ACC112 (cell line): ENCODE data around the gene TWNK.

Source experiments
- H2AFZ ChIP-seq: fragments of 200-600 bp; sonication (generic); one replicate; pipeline ENCODE4 v1.6.0; 2017; ENCODE audit warnings: antibody characterized with exemption, low read length; ENCODE audit not compliant: unreplicated experiment
- H3K27ac ChIP-seq: fragments of 200-600 bp; sonication (generic); 2 replicates; pipeline ENCODE4 v1.5.1; 2014; ENCODE audit warnings: low read depth, mild to moderate bottlenecking, antibody characterized with exemption, low read length, moderate library complexity
- H3K27me3 ChIP-seq: fragments of 200-600 bp; sonication (generic); 2 replicates; pipeline ENCODE4 v1.6.1; 2014; ENCODE audit warnings: mild to moderate bottlenecking, antibody characterized with exemption, low read length, moderate library complexity, mixed read lengths; ENCODE audit not compliant: insufficient read depth
- H3K36me3 ChIP-seq: fragments of 200-600 bp; sonication (generic); 2 replicates; pipeline ENCODE4 v1.6.1; 2016; ENCODE audit warnings: mild to moderate bottlenecking, antibody characterized with exemption, low read length, moderate library complexity, mixed read lengths; ENCODE audit not compliant: insufficient read depth
- H3K4me1 ChIP-seq: fragments of 200-600 bp; sonication (generic); one replicate; pipeline ENCODE4 v1.6.1; 2016; ENCODE audit warnings: low read length, mixed read lengths; ENCODE audit not compliant: insufficient read depth, unreplicated experiment, control insufficient read depth
- H3K4me3 ChIP-seq: fragments of 200-600 bp; sonication (generic); 2 replicates; pipeline ENCODE4 v1.5.1; 2014; ENCODE audit warnings: mild to moderate bottlenecking, low read depth, low read length
- H3K79me2 ChIP-seq: fragments of 200-600 bp; sonication (generic); one replicate; pipeline ENCODE4 v1.6.0; 2016; ENCODE audit warnings: low read length; ENCODE audit not compliant: control insufficient read depth, unreplicated experiment, insufficient read depth

TWNK gene

DNA sequence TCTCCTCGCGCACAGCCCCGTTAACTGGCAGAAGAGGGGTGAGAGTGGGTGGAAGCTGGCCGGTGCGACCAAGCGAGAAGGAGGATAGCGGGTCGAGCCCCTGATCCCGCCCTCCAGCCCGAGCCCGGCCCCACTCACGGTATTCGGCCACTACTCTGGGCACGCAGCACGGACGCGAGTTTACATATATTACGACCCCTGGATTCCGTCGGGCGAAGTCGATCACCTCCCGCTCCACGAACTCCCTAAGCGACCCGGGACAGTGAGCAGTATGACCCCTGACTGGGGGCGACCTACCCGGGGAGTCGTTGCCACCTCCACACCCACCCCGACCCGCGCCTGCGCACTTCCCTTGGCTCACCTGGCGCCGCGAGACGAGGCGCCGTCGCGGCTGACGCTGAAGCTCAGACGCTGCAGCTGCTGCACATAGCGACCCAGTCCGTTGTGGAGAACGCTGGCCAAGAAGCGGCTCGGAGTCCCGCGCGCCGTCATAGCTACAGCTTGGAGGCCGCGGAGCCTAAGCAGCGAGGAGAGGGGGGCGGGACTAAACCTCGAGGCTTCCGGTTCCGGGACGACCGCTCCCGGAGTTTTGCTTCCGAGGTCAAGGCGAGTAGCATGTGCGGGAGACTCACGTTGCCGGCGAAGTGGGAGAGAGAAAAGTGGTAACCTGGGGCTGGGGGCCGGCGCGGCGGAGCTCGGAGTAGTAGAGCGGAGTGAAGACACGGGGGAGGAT lies at the start of gene TWNK, which contains the start of gene MRPL43:
TWNK (plus strand) TSS at position 592 of the 733 bp plus-strand sequence. CDS start 668 bp downstream, outside the sequence.
MRPL43 (minus strand) TSS at position 546 of the 733 bp plus-strand sequence; CDS start at position 492, 54 bp downstream.
- H3K27me3 ChIP-seq: no peaks in the 10 kb centered on the region
- peak within 1 kb of the TSS; percentile 92 for H3K4me3 ChIP-seq
- H3K79me2 ChIP-seq: peaks cover 41% of the 10 kb centered on the region
- H3K27ac ChIP-seq: peak within 1 kb of the TSS; percentile 20; the same call in 1 of the 2 replicates
- peaks cover 10% of the 10 kb centered on the region; the same call in 1 of the 2 replicates for H3K36me3 ChIP-seq
- peak within 1 kb of the TSS; percentile 77 for H2AFZ ChIP-seq
- peaks cover 19% of the 10 kb centered on the region for H3K4me1 ChIP-seq

DNA sequence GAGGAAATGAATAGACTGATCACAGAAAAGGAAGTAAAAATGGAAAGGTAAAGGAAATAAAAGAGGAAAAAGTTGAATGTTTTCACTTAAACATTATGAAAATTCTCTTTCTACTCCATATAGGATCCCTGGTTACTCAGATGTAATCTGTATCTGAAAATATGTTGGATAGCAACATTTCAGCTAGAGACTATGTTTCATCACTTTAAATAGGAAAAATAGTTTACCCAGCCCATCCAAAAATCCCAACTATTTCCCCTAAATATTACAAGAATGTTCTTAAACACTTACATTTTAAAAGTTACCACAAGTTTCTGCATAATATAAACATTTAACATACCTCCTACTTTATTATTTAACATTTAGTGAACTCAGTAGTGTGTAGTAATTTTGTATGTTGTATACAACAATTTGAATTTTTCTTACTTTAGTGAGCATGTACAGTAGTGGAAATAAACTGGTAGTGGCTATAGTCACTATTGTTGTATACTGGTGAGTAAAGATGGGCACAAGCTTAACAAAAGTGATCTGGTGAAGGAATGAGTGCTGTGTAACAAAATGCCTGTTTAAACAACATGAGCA lies 47.5 kb upstream of the TWNK start:
- Histone ChIP-seq H2AFZ (no peak overlapping the region), H3K4me3 (no peak overlapping the region), H3K27me3 (no peaks in the 10 kb centered on the region), H3K4me1 (no peaks in the 10 kb centered on the region), H3K36me3 (peaks cover 41% of the 10 kb centered on the region), H3K27ac (no peak overlapping the region), H3K79me2 (no peaks in the 10 kb centered on the region)

DNA sequence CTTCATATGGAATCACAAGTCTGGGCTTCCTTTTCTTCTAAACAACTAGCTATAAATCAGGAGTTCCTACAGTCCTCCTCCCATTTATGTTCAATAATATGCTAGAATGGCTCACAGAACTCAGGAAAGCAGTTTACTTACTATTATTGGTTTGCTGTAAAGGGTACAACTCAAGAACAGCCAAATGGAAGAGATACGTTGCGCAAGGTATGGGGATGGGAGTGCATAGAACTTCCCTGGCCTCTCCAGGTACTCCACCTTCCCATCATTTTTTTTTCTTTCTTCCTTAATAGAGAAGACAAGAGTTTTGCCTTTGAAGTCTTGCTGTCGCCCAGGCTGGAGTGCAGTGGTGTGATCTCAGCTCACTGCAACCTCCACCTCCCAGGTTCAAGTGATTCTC lies 45.1 kb upstream of the TWNK start:
- H2AFZ ChIP-seq: no peak overlapping the region
- H3K27ac ChIP-seq: no peak overlapping the region
- no peaks in the 10 kb centered on the region for H3K4me1 ChIP-seq
- H3K36me3 ChIP-seq: peaks cover 51% of the 10 kb centered on the region
- H3K79me2 ChIP-seq: no peaks in the 10 kb centered on the region
- no peak overlapping the region for H3K4me3 ChIP-seq
- H3K27me3 ChIP-seq: no peaks in the 10 kb centered on the region

DNA sequence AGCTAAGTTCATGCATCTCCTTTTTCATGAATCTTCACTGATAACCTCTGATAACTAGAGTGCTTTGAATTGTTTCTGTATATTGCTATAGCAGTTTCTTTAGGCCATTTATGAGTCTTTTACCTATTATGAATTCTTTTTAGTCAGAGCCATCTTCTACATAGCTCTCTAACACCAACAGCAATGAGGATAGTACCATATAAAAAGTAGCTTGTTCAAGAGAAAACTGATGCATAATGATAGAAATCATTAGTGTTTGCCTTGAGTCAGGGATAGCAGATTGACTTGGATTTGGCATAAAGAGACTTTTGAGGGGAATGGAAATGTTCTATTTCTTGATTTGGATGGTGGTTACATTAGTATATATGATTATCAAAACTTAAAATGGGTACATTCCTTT lies 43.8 kb upstream of the TWNK start:
- no peaks in the 10 kb centered on the region for H3K27me3 ChIP-seq
- no peak overlapping the region for H3K27ac ChIP-seq
- H3K4me1 ChIP-seq: no peaks in the 10 kb centered on the region
- peaks cover 54% of the 10 kb centered on the region for H3K36me3 ChIP-seq
- no peak overlapping the region for H3K4me3 ChIP-seq
- H3K79me2 ChIP-seq: no peaks in the 10 kb centered on the region
- H2AFZ ChIP-seq: no peak overlapping the region

DNA sequence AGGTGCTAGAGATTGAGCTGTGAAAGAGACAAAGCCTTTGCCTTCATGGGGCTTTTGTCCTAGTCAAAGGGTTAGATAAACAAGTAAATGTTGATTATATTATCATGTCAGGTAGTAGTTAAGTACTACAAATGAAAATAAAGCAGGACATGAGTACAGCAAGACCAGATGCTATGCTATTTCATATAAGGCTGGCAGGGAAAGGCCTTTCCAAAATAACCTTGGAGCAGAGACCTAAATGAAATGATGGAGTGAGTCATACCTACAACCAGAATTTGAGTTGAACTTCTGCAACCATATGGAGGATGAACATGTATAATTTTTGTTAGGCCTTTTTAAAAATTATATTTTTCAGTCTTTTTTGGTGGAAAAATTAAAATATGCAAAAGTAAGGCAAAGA lies 41.6 kb upstream of the TWNK start:
- Histone ChIP-seq H3K27ac (no peak overlapping the region), H3K27me3 (no peaks in the 10 kb centered on the region), H3K79me2 (no peaks in the 10 kb centered on the region), H2AFZ (no peak overlapping the region), H3K36me3 (peaks cover 52% of the 10 kb centered on the region), H3K4me3 (no peak overlapping the region), H3K4me1 (no peaks in the 10 kb centered on the region)

DNA sequence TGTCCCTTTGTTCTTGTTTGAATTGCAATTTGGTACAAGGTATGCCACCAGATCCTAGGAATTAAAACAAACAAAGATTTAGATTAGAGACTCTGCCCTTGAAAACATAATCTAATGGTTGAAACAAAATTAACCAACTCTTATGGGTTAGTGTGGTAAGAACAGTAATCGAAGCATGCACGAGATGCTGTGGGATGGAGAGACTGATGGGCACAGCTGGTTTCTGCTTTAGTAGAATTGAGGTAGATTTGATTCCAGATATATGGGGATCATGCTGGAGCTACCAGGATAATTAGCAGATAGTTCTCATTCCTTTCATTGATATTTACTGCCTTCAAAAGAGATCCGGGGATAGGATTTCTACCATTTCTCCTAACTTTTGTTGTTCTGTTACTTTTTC lies 38.4 kb upstream of the TWNK start:
- Histone ChIP-seq H3K36me3 (peaks cover 37% of the 10 kb centered on the region), H2AFZ (no peak overlapping the region), H3K79me2 (no peaks in the 10 kb centered on the region), H3K27ac (no peak overlapping the region), H3K4me3 (no peak overlapping the region), H3K4me1 (no peaks in the 10 kb centered on the region), H3K27me3 (no peaks in the 10 kb centered on the region)

DNA sequence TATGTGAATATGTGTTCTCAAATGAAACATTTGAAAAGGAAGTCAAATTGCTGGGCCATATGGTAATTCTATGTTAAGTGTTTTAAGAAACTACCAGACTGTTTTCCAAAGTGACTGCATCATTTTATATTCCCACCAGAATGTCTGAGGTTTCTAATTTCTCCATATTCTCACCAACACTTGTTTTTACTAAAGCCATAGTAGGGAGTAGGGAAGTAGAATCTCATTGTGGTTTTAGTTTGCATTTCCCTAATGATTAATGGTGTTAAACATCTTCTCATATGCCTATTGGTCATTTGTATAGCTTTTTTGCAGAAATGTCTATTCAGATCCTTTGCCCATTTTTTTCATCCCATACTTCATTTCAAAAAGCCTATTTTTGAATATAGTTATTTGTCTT lies 27.1 kb upstream of the TWNK start:
- no peaks in the 10 kb centered on the region for H3K27me3 ChIP-seq
- H2AFZ ChIP-seq: no peak overlapping the region
- H3K79me2 ChIP-seq: no peaks in the 10 kb centered on the region
- no peaks in the 10 kb centered on the region for H3K4me1 ChIP-seq
- H3K27ac ChIP-seq: no peak overlapping the region
- H3K36me3 ChIP-seq: peaks cover 34% of the 10 kb centered on the region
- no peak overlapping the region for H3K4me3 ChIP-seq

DNA sequence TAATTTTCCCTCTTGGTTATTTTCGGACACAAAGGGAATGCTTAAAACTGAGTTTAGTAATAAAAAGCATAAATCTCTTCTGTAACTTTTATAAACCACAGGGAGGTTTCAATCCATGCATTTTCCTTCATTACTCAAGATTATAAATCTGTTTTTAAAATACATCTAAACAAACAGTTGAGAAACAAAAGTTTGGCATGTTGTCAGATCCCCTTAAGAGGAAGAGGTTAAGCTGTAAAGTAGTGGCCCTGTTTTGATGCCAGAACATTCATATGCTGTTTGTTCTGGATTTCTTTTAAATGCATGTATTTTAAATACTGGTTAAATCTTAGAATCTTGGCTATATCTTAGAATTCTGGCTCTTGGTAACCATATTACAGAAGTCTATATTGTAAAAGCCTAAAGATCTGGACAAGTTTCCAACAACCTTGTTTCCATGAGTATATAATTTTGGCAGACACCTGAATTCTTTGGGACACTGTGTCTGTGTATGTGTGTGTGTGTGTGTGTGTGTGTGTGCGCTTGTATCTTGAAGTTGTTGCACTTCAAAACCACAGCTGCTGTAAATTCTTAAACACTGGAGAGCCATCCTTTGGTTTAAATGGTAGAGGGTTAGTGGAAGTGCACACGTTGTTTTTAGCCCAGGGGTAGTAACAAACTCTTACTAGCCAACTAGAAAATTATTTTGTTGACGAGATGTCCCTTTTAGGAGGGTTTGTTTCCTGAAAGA lies 24.8 kb upstream of the TWNK start:
- Histone ChIP-seq H2AFZ (no peak overlapping the region), H3K79me2 (no peaks in the 10 kb centered on the region), H3K4me3 (no peak overlapping the region), H3K4me1 (no peaks in the 10 kb centered on the region), H3K27ac (no peak overlapping the region), H3K27me3 (no peaks in the 10 kb centered on the region), H3K36me3 (peaks cover 31% of the 10 kb centered on the region)

DNA sequence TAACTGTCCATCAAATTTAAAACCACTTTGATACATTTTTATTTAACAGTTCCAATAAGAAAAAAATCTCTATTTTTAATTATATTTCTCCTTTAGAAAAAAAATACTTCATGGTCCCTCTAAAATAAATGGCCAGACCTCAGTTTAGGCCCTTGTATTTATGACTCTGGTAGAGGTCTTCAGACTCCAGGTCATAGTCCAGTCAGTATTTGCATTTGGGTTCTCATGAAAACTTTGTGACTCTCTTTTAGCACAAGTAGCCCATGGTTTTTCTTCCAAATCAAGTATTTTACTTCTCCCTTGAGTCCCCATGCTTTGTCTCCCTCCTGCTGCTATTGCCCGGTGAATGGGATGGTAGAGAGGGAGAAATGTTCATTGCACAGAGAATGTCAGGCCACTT lies 23.5 kb upstream of the TWNK start:
- Histone ChIP-seq H2AFZ (no peak overlapping the region), H3K36me3 (peaks cover 29% of the 10 kb centered on the region), H3K79me2 (no peaks in the 10 kb centered on the region), H3K4me3 (no peak overlapping the region), H3K4me1 (peaks cover under 1% of the 10 kb centered on the region), H3K27ac (no peak overlapping the region), H3K27me3 (no peaks in the 10 kb centered on the region)

DNA sequence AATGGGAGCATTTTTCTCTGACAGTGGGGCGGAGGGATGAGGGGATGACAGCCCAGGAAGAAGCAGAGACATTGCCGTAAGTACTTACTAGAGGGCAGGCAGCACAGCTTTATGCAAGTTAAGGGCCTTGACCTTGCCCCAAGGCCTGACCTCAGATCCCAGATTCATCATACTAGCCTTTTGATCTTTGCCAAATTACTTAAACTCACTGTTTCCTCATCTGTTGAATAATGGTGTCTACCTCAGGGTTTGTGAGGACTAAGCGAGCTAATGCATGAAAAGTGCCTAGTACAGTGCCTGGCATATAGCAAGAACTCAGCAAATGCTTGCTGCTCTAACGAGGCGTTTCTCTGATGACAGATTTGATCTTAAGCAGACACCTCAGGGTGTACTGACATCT lies 21.5 kb upstream of the TWNK start:
- Histone ChIP-seq H2AFZ (no peak overlapping the region), H3K27me3 (no peaks in the 10 kb centered on the region), H3K4me3 (no peak overlapping the region), H3K79me2 (no peaks in the 10 kb centered on the region), H3K36me3 (peaks cover 20% of the 10 kb centered on the region), H3K4me1 (peaks cover 3% of the 10 kb centered on the region), H3K27ac (no peak overlapping the region)
